Measurements from ENCODE around the gene CDKN2D. TPM values are rescaled to one million over a fixed set of nuclear protein-coding genes. Genes with fewer than 3 reads are reported as not detected.

Gene CDKN2D
- total and polyA plus RNA-seq, 2 of the 13 experiments (the other 11 are each of a cell fraction or from before 2014, with no cell fraction given): 5.4 to 8.6 TPM

DNA sequence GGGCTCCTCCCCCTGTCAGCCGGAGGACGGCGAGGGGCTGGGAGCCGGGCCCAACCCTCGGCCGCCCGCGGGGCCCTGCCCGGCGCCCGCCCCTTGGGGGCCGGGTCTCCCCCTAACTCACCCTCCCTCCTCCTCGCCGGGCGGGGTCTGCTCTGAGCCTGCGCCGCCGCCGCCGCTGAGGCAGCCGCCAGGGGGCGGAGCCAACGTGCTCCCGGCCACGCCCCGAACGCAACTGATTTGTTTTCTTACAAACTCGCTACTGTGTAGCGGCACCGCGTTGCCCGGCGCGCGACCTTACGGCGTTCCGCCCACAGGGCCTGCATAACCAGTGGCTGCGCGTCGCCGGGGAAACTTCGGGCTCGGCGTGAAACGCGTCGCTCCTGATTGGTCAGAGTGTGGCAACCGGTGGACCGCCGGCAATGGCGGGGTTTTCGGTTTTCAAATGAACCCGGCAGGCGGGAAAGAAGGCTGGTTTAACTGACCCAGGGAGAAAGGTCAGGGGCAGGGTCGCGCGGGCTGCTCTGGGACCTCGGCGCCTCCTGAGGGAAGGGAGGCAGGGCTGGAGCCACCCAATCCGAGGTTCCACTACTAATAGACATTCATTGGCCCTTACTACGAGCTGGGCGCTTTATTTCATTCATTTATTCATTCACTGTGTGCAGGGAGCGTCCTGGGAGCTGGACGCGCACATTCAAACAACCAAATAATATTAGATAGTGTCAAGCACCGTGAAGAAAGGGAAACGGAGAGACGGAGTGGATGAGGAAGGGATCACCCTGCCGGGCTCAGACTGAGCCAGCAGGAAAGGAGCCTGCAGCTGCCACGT is at the start of gene CDKN2D (continued):
- TF ChIP-seq, protein P1, sequence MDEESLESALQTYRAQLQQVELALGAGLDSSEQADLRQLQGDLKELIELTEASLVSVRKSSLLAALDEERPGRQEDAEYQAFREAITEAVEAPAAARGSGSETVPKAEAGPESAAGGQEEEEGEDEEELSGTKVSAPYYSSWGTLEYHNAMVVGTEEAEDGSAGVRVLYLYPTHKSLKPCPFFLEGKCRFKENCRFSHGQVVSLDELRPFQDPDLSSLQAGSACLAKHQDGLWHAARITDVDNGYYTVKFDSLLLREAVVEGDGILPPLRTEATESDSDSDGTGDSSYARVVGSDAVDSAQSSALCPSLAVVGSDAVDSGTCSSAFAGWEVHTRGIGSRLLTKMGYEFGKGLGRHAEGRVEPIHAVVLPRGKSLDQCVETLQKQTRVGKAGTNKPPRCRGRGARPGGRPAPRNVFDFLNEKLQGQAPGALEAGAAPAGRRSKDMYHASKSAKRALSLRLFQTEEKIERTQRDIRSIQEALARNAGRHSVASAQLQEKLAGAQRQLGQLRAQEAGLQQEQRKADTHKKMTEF (CRISPR knock-in tag; IDR thresholded peaks at IDR 0.05): peak; percentile 49
- TF ChIP-seq ZNF263 (CRISPR knock-in tag; IDR thresholded peaks at IDR 0.05): peak; percentile 47; the same call in 1 of the 2 replicates
- TF ChIP-seq EP300 (IDR thresholded peaks at IDR 0.05; ENCODE audit: low read depth in 2 of 2, low read length in 2 of 2): peak in 1 of 2 experiments; percentile 42; a peak in 1 of 4 replicates
- no peak for TF ChIP-seq EP300 (CRISPR knock-in tag; IDR thresholded peaks at IDR 0.05; ENCODE audit: borderline replicate concordance)
- TF ChIP-seq, protein P2, sequence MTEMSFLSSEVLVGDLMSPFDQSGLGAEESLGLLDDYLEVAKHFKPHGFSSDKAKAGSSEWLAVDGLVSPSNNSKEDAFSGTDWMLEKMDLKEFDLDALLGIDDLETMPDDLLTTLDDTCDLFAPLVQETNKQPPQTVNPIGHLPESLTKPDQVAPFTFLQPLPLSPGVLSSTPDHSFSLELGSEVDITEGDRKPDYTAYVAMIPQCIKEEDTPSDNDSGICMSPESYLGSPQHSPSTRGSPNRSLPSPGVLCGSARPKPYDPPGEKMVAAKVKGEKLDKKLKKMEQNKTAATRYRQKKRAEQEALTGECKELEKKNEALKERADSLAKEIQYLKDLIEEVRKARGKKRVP (CRISPR knock-in tag; IDR thresholded peaks at IDR 0.05): peak in 1 of 2 experiments; percentile 79; a peak in 2 of 4 replicates
- TF ChIP-seq, protein P3, sequence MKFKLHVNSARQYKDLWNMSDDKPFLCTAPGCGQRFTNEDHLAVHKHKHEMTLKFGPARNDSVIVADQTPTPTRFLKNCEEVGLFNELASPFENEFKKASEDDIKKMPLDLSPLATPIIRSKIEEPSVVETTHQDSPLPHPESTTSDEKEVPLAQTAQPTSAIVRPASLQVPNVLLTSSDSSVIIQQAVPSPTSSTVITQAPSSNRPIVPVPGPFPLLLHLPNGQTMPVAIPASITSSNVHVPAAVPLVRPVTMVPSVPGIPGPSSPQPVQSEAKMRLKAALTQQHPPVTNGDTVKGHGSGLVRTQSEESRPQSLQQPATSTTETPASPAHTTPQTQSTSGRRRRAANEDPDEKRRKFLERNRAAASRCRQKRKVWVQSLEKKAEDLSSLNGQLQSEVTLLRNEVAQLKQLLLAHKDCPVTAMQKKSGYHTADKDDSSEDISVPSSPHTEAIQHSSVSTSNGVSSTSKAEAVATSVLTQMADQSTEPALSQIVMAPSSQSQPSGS (CRISPR knock-in tag; IDR thresholded peaks at IDR 0.05): peak; percentile 61
- peak; percentile 49; the same call in 1 of the 2 replicates for TF ChIP-seq CEBPG (CRISPR knock-in tag; IDR thresholded peaks at IDR 0.05)
- no peak for TF ChIP-seq ZBTB3 (CRISPR knock-in tag; IDR thresholded peaks at IDR 0.05; ENCODE audit: borderline replicate concordance, low read depth)
- TF ChIP-seq TEAD3 (CRISPR knock-in tag; optimal IDR thresholded peaks at IDR 0.05; ENCODE audit: borderline replicate concordance): peak; percentile 78
- TF ChIP-seq, protein P4, sequence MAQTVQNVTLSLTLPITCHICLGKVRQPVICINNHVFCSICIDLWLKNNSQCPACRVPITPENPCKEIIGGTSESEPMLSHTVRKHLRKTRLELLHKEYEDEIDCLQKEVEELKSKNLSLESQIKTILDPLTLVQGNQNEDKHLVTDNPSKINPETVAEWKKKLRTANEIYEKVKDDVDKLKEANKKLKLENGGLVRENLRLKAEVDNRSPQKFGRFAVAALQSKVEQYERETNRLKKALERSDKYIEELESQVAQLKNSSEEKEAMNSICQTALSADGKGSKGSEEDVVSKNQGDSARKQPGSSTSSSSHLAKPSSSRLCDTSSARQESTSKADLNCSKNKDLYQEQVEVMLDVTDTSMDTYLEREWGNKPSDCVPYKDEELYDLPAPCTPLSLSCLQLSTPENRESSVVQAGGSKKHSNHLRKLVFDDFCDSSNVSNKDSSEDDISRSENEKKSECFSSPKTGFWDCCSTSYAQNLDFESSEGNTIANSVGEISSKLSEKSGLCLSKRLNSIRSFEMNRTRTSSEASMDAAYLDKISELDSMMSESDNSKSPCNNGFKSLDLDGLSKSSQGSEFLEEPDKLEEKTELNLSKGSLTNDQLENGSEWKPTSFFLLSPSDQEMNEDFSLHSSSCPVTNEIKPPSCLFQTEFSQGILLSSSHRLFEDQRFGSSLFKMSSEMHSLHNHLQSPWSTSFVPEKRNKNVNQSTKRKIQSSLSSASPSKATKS (CRISPR knock-in tag; IDR thresholded peaks at IDR 0.05): no peak
- peak; percentile 13; the same call in 1 of the 2 replicates for TF ChIP-seq PITX1 (CRISPR knock-in tag; IDR thresholded peaks at IDR 0.05)
- no peak for TF ChIP-seq SKI (IDR thresholded peaks at IDR 0.05; ENCODE audit: partially characterized antibody)
- TF ChIP-seq MED13 (CRISPR knock-in tag; IDR thresholded peaks at IDR 0.05): no peak
- no peak for TF ChIP-seq ZNF83 (CRISPR knock-in tag; IDR thresholded peaks at IDR 0.05; ENCODE audit: borderline replicate concordance)
- no peak for TF ChIP-seq ZSCAN25 (CRISPR knock-in tag; IDR thresholded peaks at IDR 0.05)
- no peak for TF ChIP-seq ZNF607 (CRISPR knock-in tag; IDR thresholded peaks at IDR 0.05; ENCODE audit: borderline replicate concordance)
- no peak for TF ChIP-seq KDM5A (IDR thresholded peaks at IDR 0.05; ENCODE audit: borderline replicate concordance, low read length)
- TF ChIP-seq, protein P5, sequence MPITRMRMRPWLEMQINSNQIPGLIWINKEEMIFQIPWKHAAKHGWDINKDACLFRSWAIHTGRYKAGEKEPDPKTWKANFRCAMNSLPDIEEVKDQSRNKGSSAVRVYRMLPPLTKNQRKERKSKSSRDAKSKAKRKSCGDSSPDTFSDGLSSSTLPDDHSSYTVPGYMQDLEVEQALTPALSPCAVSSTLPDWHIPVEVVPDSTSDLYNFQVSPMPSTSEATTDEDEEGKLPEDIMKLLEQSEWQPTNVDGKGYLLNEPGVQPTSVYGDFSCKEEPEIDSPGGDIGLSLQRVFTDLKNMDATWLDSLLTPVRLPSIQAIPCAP (CRISPR knock-in tag; IDR thresholded peaks at IDR 0.05; ENCODE audit: low read depth): no peak
- TF ChIP-seq, protein P6, sequence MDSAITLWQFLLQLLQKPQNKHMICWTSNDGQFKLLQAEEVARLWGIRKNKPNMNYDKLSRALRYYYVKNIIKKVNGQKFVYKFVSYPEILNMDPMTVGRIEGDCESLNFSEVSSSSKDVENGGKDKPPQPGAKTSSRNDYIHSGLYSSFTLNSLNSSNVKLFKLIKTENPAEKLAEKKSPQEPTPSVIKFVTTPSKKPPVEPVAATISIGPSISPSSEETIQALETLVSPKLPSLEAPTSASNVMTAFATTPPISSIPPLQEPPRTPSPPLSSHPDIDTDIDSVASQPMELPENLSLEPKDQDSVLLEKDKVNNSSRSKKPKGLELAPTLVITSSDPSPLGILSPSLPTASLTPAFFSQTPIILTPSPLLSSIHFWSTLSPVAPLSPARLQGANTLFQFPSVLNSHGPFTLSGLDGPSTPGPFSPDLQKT (CRISPR knock-in tag; IDR thresholded peaks at IDR 0.05; ENCODE audit: borderline replicate concordance): no peak
- TF ChIP-seq, protein P7, sequence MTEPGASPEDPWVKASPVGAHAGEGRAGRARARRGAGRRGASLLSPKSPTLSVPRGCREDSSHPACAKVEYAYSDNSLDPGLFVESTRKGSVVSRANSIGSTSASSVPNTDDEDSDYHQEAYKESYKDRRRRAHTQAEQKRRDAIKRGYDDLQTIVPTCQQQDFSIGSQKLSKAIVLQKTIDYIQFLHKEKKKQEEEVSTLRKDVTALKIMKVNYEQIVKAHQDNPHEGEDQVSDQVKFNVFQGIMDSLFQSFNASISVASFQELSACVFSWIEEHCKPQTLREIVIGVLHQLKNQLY (CRISPR knock-in tag; IDR thresholded peaks at IDR 0.05): no peak

All from HepG2 (cell line).